Activated naive CD8-positive, alpha-beta T cell (primary cell): Measurements from ENCODE around the gene PRR16.

Source experiments
- H3K27ac Mint-ChIP-seq: one replicate; pipeline ENCODE4 v1.8.0; 2021; ENCODE audit warnings: mixed read lengths
- H3K27me3 Mint-ChIP-seq: one replicate; pipeline ENCODE4 v1.8.0; 2021; ENCODE audit warnings: mixed read lengths
- H3K36me3 Mint-ChIP-seq: one replicate; pipeline ENCODE4 v1.8.0; 2021; ENCODE audit warnings: mixed read lengths
- H3K4me1 Mint-ChIP-seq: one replicate; pipeline ENCODE4 v1.8.0; 2021; ENCODE audit warnings: low read depth, mixed read lengths
- H3K4me3 Mint-ChIP-seq: one replicate; pipeline ENCODE4 v1.8.0; 2021; ENCODE audit warnings: mild to moderate bottlenecking, mixed read lengths
- H3K9me3 Mint-ChIP-seq: one replicate; pipeline ENCODE4 v1.8.0; 2021; ENCODE audit warnings: low read depth, mixed read lengths

PRR16 gene

GRCh38 chr5:120610145-120610544 lies 146.0 kb downstream of the PRR16 start:
- Mint-ChIP-seq H3K4me1 (no peaks in the 10 kb centered on the region), H3K27me3 (no peaks in the 10 kb centered on the region), H3K9me3 (no peaks in the 10 kb centered on the region), H3K4me3 (no peak overlapping the region), H3K27ac (no peak overlapping the region), H3K36me3 (no peaks in the 10 kb centered on the region)

GRCh38 chr5:120613729-120614128 lies 149.6 kb downstream of the PRR16 start:
- H3K4me1 Mint-ChIP-seq = no peaks in the 10 kb centered on the region
- H3K27me3 Mint-ChIP-seq = no peaks in the 10 kb centered on the region
- no peak overlapping the region for H3K27ac Mint-ChIP-seq
- no peaks in the 10 kb centered on the region for H3K36me3 Mint-ChIP-seq
- H3K4me3 Mint-ChIP-seq = no peak overlapping the region
- no peaks in the 10 kb centered on the region for H3K9me3 Mint-ChIP-seq

- Mint-ChIP-seq H3K27ac (no peak overlapping the region), H3K4me3 (no peak overlapping the region), H3K36me3 (no peaks in the 10 kb centered on the region), H3K4me1 (no peaks in the 10 kb centered on the region), H3K9me3 (no peaks in the 10 kb centered on the region), H3K27me3 (no peaks in the 10 kb centered on the region)
Measured at GRCh38 chr5:120614531-120615180, 150.6 kb downstream of the PRR16 start.

GRCh38 chr5:120615967-120616645 lies 152.0 kb downstream of the PRR16 start:
- no peaks in the 10 kb centered on the region for H3K9me3 Mint-ChIP-seq
- no peaks in the 10 kb centered on the region for H3K27me3 Mint-ChIP-seq
- H3K36me3 Mint-ChIP-seq = no peaks in the 10 kb centered on the region
- H3K4me3 Mint-ChIP-seq = no peak overlapping the region
- H3K4me1 Mint-ChIP-seq = no peaks in the 10 kb centered on the region
- H3K27ac Mint-ChIP-seq = no peak overlapping the region

- H3K9me3 Mint-ChIP-seq = no peaks in the 10 kb centered on the region
- no peaks in the 10 kb centered on the region for H3K4me1 Mint-ChIP-seq
- no peak overlapping the region for H3K4me3 Mint-ChIP-seq
- no peaks in the 10 kb centered on the region for H3K36me3 Mint-ChIP-seq
- no peaks in the 10 kb centered on the region for H3K27me3 Mint-ChIP-seq
- no peak overlapping the region for H3K27ac Mint-ChIP-seq
Measured at GRCh38 chr5:120621339-120621738, 157.2 kb downstream of the PRR16 start.

GRCh38 chr5:120624021-120624563 lies 160.0 kb downstream of the PRR16 start:
- Mint-ChIP-seq H3K4me3 (no peak overlapping the region), H3K36me3 (no peaks in the 10 kb centered on the region), H3K27ac (no peak overlapping the region), H3K9me3 (no peaks in the 10 kb centered on the region), H3K4me1 (no peaks in the 10 kb centered on the region), H3K27me3 (no peaks in the 10 kb centered on the region)

DNA sequence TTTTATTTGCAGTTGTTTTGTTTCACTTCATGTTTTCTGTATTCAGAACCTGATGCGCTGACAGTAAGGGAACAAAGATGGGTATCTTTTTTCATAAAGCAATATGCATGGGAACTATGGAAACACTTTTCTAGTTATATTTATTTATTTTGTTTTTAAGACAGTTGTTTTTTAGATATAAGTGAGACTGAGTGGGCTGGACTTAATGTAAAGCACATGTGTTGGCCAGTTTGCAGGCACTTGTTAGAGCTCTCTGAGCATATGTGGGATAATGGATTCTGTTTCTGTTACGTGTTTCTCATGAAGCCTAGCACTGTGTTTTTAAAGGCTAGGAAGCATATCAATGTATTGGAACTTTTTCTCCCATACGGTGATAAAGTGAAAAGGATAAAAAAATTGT lies 164.1 kb downstream of the PRR16 start:
- H3K4me3 Mint-ChIP-seq = no peak overlapping the region

GRCh38 chr5:120630550-120630949 lies 166.4 kb downstream of the PRR16 start:
- H3K4me1 Mint-ChIP-seq = no peaks in the 10 kb centered on the region
- no peak overlapping the region for H3K27ac Mint-ChIP-seq
- H3K4me3 Mint-ChIP-seq = no peak overlapping the region

More for the DNA sequence above, 164.1 kb downstream of the PRR16 start:
- Mint-ChIP-seq H3K9me3 (peaks cover 6% of the 10 kb centered on the region), H3K27me3 (no peaks in the 10 kb centered on the region), H3K36me3 (no peaks in the 10 kb centered on the region), H3K27ac (no peak overlapping the region), H3K4me1 (no peaks in the 10 kb centered on the region)

GRCh38 chr5:120631611-120632010 lies 167.5 kb downstream of the PRR16 start:
- Mint-ChIP-seq H3K27me3 (no peaks in the 10 kb centered on the region), H3K36me3 (no peaks in the 10 kb centered on the region), H3K4me3 (no peak overlapping the region), H3K9me3 (peaks cover 8% of the 10 kb centered on the region), H3K27ac (no peak overlapping the region), H3K4me1 (no peaks in the 10 kb centered on the region)

More at GRCh38 chr5:120630550-120630949, 166.4 kb downstream of the PRR16 start:
- Mint-ChIP-seq H3K27me3 (no peaks in the 10 kb centered on the region), H3K36me3 (no peaks in the 10 kb centered on the region), H3K9me3 (peaks cover 8% of the 10 kb centered on the region)

DNA sequence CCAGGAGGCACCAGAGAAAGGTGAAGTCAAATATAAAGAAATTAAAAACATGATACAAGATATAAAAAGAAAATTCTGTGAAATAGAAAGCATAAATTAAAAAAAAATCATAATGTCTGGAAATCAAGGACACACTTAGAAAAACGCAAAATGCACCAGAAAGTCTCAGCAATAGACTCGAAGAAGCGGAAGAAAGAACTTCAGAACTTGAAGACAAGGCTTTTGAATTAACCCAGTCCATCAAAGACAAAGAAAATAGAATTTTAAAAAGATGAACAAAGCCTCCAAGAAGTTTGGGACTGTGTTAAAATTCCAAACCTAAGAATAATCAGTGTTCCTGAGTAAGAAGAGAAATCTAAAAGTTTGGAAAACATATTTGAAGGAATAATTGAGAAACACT lies 168.3 kb downstream of the PRR16 start:
- Mint-ChIP-seq H3K4me3 (no peak overlapping the region), H3K9me3 (peaks cover 8% of the 10 kb centered on the region), H3K27me3 (no peaks in the 10 kb centered on the region), H3K27ac (no peak overlapping the region), H3K36me3 (no peaks in the 10 kb centered on the region), H3K4me1 (no peaks in the 10 kb centered on the region)

- no peak overlapping the region for H3K4me3 Mint-ChIP-seq
- H3K27ac Mint-ChIP-seq = no peak overlapping the region
- H3K27me3 Mint-ChIP-seq = no peaks in the 10 kb centered on the region
- H3K9me3 Mint-ChIP-seq = no peaks in the 10 kb centered on the region
- no peaks in the 10 kb centered on the region for H3K36me3 Mint-ChIP-seq
- no peaks in the 10 kb centered on the region for H3K4me1 Mint-ChIP-seq
Measured at GRCh38 chr5:120638449-120638848, 174.3 kb downstream of the PRR16 start.

DNA sequence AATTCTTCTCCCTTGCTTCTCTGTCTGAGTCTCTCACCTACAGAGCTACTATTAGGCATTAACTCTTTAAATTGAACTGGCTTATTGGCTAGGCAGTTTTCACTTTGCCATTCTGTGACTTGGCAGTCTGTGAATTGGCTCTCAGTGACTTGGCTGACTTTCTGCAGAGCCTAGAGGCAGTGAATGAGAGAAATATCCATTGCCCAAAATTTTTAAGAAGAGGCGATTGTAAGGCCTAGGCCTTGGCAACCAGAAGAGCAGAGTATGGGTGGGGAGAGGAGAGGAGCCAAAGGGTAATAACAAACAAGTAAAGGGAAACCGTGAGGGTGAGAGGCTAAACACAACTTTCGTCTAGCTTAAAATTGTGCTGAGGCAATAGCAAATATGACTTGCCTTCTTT lies 176.7 kb downstream of the PRR16 start:
- Mint-ChIP-seq H3K9me3 (no peaks in the 10 kb centered on the region), H3K27ac (no peak overlapping the region), H3K36me3 (no peaks in the 10 kb centered on the region)

DNA sequence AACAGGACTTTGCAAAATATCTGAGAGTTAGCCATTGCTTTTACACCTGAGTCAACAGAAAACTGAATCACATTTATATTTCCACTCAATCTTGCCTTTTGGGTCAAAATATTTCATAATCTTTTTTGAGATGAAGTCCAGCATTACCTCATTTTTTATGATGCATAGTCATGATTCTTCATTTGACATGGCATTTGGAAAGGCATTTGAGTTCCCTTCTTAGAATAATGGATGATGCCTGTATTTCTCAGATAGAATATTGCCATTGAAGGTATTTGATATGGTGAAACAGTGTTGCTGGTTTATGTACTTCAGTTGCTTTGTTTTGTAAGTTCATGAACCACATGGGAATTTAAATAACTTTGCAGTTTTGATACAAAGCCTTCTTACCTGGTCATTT lies 180.4 kb downstream of the PRR16 start:
- no peaks in the 10 kb centered on the region for H3K9me3 Mint-ChIP-seq
- H3K4me1 Mint-ChIP-seq = no peaks in the 10 kb centered on the region
- H3K36me3 Mint-ChIP-seq = no peaks in the 10 kb centered on the region
- H3K4me3 Mint-ChIP-seq = no peak overlapping the region
- H3K27ac Mint-ChIP-seq = no peak overlapping the region
- H3K27me3 Mint-ChIP-seq = no peaks in the 10 kb centered on the region

More for the DNA sequence above, 176.7 kb downstream of the PRR16 start:
- H3K4me3 Mint-ChIP-seq = no peak overlapping the region
- no peaks in the 10 kb centered on the region for H3K27me3 Mint-ChIP-seq
- no peaks in the 10 kb centered on the region for H3K4me1 Mint-ChIP-seq

DNA sequence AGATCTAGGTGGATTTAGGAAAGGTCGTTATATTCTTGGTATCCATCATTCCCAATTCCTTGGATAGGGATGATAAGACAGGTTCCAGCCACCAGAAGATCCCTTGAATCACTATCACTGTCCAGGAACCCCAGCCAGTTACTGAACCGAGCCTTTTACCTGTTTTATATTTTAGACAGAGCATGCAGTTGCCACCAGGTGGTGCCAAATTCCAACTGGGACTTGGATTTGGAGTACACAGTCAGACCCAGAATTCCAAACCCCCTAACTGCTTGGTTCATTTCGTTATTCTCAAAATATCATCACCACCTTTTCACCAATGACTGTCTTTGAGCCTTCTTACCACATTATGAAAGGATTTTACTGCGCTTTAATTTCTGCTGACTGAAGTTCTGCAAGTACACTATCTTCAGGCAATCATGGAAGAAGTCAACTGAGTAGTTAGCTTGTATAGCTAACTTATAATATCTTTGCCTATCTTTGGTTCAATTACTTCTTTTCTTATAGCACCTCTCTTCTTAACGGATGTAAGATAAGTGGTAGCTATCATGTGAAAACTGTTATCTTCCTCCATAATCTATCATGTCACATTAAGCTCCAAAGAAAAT lies 191.8 kb downstream of the PRR16 start:
- Mint-ChIP-seq H3K4me1 (no peaks in the 10 kb centered on the region), H3K4me3 (no peak overlapping the region), H3K9me3 (no peaks in the 10 kb centered on the region), H3K36me3 (no peaks in the 10 kb centered on the region), H3K27me3 (no peaks in the 10 kb centered on the region), H3K27ac (no peak overlapping the region)

DNA sequence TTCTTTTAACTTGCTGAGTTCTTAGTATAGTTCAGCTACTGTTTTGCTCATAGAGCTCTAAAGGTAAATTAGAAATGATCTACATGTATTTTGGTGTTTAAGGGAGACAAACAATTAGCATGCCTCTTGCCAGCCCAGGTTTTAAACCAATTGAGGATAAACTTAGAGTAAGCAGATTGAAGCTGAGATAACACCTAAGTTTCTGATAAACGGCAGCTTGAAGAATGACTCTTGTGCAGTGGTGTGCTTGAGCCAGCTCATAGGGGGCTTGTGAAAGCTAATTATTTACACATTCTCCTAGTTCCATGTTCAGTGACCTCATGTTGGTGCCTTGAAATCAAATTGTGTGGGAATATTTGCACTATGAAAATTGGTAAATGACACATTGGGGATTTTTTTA lies 193.0 kb downstream of the PRR16 start:
- Mint-ChIP-seq H3K4me1 (no peaks in the 10 kb centered on the region), H3K4me3 (no peak overlapping the region), H3K27me3 (no peaks in the 10 kb centered on the region), H3K27ac (no peak overlapping the region), H3K36me3 (no peaks in the 10 kb centered on the region), H3K9me3 (no peaks in the 10 kb centered on the region)
